Naive B cell (primary cell): ENCODE measurements around the gene ALMS1. TPM values are rescaled to one million over a fixed set of nuclear protein-coding genes. Genes with fewer than 3 reads are reported as not detected.

Experiments used
- ATAC-seq, 2 donors: fragments of 150-1000 bp; cut with Tn5 transposase; 2 replicates each; pipeline ENCODE4 v1.10.0; 2021; ENCODE audit warnings: low read depth in 2 of 2, mild to moderate bottlenecking in 2 of 2, moderate library complexity in 2 of 2
- DNase-seq: peaks from one replicate; pipeline ENCODE4 v3.0.0; 2022
- H3K27ac Mint-ChIP-seq, 6 donors: one replicate each; pipeline ENCODE4 v1.8.0; 2020 to 2022; ENCODE audit warnings: mild to moderate bottlenecking in 6 of 6, mixed read lengths in 6 of 6, moderate library complexity in 5 of 6, inconsistent platforms in 2 of 6
- H3K27me3 Mint-ChIP-seq, 3 donors: one replicate each; pipeline ENCODE4 v1.8.0; 2021 to 2022; ENCODE audit warnings: mixed read lengths in 3 of 3, mild to moderate bottlenecking in 1 of 3
- H3K36me3 Mint-ChIP-seq, 2 donors: one replicate each; pipeline ENCODE4 v1.8.0; 2020 to 2022; ENCODE audit warnings: mixed read lengths in 2 of 2, inconsistent platforms in 1 of 2, mild to moderate bottlenecking in 1 of 2
- H3K4me1 Mint-ChIP-seq, 3 donors: one replicate each; pipeline ENCODE4 v1.8.0; 2020 to 2022; ENCODE audit warnings: mixed read lengths in 3 of 3, inconsistent platforms in 1 of 3, mild to moderate bottlenecking in 1 of 3, moderate library complexity in 1 of 3
- H3K4me3 Mint-ChIP-seq, 8 donors: one replicate each; pipeline ENCODE4 v1.8.0; 2020 to 2022; ENCODE audit warnings: mild to moderate bottlenecking in 8 of 8, mixed read lengths in 8 of 8, moderate library complexity in 8 of 8, inconsistent platforms in 2 of 8
- H3K9me3 Mint-ChIP-seq, 7 donors: one replicate each; pipeline ENCODE4 v1.8.0; 2020 to 2022; ENCODE audit warnings: mixed read lengths in 7 of 7, mild to moderate bottlenecking in 5 of 7, inconsistent platforms in 2 of 7, moderate library complexity in 1 of 7
- polyA plus RNA-seq, 6 donors: library from polyadenylated mRNA; unstranded; fragments of 300-500 nt; fragmentation: Illumina TruSeq; gene quantifications; one replicate each; pipeline ENCODE4 v1.2.3, GENCODE V29; 2021; ENCODE audit warnings: low read depth in 6 of 6

The ALMS1 gene
- polyA plus RNA-seq, 6 donors from 2014 or later: 1.1 to 3.9 (median 2.2) TPM; not detected in 1

DNA sequence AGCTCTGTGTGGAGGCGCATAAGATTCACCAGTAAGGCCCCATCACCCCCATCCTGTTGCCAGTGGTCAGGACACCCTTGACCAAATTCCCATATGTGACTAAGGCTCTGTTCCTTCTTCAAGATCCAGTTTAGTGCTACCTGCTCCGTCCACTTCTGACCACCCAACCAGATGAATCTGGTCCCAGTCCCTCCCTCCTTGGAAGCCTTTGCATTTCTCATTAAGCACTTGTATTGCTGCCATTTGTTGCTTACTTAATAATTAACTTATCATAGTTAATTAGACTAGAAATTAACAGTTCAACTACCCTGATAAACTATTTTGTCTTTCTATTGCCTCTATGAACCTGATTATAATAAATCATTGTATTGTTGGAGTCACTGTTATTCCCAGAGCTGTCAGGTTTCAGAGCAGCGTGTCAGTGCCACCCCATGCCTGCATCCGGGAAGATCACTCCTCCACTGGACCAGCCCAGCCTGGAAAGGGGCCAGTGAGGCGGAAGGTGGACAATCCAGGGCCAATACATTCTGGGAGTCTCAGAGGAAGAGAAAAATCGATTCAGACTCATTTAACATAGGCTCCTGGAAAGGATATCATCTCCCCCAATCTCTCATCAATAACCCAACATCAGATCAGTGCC, 266.1 kb downstream of the ALMS1 start:
- no peak overlapping the region for H3K4me3 Mint-ChIP-seq
- peaks cover 0 to 6% (median 2%) of the 10 kb centered on the region in 7 donors for H3K9me3 Mint-ChIP-seq
- no peak for ATAC-seq
- no peak for DNase-seq
- no peaks in the 10 kb centered on the region for H3K36me3 Mint-ChIP-seq
- no peak overlapping the region for H3K27ac Mint-ChIP-seq
- peaks cover 0 to 33% (median 10%) of the 10 kb centered on the region in 3 donors for H3K27me3 Mint-ChIP-seq
- H3K4me1 Mint-ChIP-seq: no peaks in the 10 kb centered on the region

DNA sequence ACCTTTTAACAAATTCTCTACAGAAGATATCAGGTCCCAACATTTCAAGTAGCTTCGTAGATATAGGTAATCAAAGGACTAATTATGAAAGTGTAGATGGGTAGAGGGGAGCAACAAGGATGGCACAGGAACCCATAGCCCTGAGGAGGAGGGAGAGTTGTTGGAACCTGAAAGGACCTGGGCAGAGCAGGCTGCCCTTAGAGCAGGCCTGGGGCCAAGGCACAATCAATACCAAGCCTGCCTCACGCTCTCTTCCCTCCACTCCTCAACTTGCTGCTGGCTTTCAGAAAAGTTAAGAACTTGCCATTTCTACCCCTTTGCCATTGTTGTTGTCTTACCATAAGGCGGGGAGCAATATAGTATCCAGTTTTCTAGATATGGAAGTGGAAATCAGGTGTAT, 266.7 kb downstream of the ALMS1 start:
- peaks cover 0 to 6% (median 2%) of the 10 kb centered on the region in 7 donors for H3K9me3 Mint-ChIP-seq
- H3K4me1 Mint-ChIP-seq: no peaks in the 10 kb centered on the region
- peaks cover 0 to 28% (median 9%) of the 10 kb centered on the region in 3 donors for H3K27me3 Mint-ChIP-seq
- H3K4me3 Mint-ChIP-seq: no peak overlapping the region
- H3K27ac Mint-ChIP-seq: no peak overlapping the region
- no peaks in the 10 kb centered on the region for H3K36me3 Mint-ChIP-seq
- no peak for ATAC-seq
- no peak for DNase-seq

- Mint-ChIP-seq H3K4me1 (no peaks in the 10 kb centered on the region), H3K9me3 (peaks cover 0 to 4% (median 0%) of the 10 kb centered on the region in 7 donors), H3K27me3 (peaks cover 0 to 30% (median 9%) of the 10 kb centered on the region in 3 donors), H3K27ac (no peak overlapping the region), H3K36me3 (peaks cover 0 to under 1% of the 10 kb centered on the region in 2 donors), H3K4me3 (no peak overlapping the region)
- ATAC-seq: no peak
- DNase-seq: no peak
Measured at GRCh38 chr2:73654175-73654574, 268.5 kb downstream of the ALMS1 start.

Other genes with a start within 250 kb of the ALMS1 start
- not detected for gene NOTO, start 183.3 kb upstream of the ALMS1 start, polyA plus RNA-seq
- gene SMYD5, start 171.6 kb upstream of the ALMS1 start, polyA plus RNA-seq: 10 to 100 TPM in 5 of 6 donors, 1 to 10 TPM in 1; 4.9 to 29.2 (median 20.9) TPM
- 10 to 100 TPM in 5 of 6 donors, 1 to 10 TPM in 1; 9.5 to 19.1 (median 10.6) TPM for gene PRADC1, start 152.6 kb upstream of the ALMS1 start, polyA plus RNA-seq
- 100 to 1,000 TPM; 224 to 376 (median 265) TPM for gene CCT7, start 151.5 kb upstream of the ALMS1 start, polyA plus RNA-seq
- gene FBXO41, start 101.4 kb upstream of the ALMS1 start, polyA plus RNA-seq: 1 to 10 TPM in 4 of 6 donors, under 1 TPM in 1, not detected in 1; 0.79 to 2.3 (median 1.1) TPM
- under 1 TPM in 3 of 6 donors, not detected in 3; 0.23 to 0.84 (median 0.49) TPM for gene EGR4, start 92.3 kb upstream of the ALMS1 start, polyA plus RNA-seq